Measurements from ENCODE around the gene TNK2. TPM values are rescaled to one million over a fixed set of nuclear protein-coding genes. Genes with fewer than 3 reads are reported as not detected.
A peak's percentile ranks its signal among the peaks of the same experiment; 100 is the strongest.

Gene TNK2
- total and polyA plus RNA-seq, 2 of the 8 experiments (the other 6 are each of a cell fraction or from before 2014, with no cell fraction given) = 10.4 to 33.9 TPM

DNA sequence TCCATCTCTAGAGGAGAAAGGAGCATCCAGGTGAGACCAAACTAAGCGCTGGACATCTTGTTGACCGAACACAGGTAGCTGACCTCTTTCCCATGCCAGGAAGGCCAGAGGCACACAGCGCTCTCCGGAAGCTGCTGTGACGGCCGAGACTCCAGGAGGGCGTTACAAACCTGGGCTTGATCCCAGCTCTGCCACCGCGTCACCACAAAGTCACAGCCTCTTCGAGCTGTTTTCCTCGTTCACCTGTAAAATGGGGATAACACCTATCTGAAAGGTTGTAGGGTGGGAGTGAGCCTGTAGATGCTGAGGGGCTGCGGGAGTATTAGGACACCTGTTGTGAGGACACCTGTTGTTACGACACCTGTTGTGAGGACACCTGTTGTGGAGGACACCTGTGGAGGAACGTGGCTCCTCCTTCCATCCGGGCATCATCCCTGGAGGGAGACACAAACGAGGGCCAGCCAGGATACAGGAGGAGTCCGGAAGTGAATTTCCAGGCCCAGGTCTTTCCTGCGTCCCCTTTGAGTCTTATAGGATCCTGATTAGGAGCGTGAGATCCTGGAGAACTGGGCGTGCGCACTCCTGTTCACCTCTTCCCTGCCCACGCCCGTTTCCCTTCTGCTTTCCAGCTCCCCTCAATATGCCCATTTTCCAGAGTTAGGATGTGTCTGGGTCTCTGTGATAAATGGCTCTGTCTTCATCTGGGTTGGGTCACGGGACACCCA is 94.3 kb downstream of the TNK2 start:
- no peak overlapping the region for H2AFZ ChIP-seq (ENCODE audit: low read length)
- FAIRE-seq = no peak
- no peak overlapping the region for H3K18ac ChIP-seq (ENCODE audit: extremely low read depth, low read length)
- no peak overlapping the region for H3K27ac ChIP-seq (ENCODE audit: low read depth, low read length)
- H3K9ac ChIP-seq (replicated peaks in 1 of 4; ENCODE audit: extremely low read depth in 1 of 4, low read depth in 3 of 4, low read length in 3 of 4) = no peak overlapping the region
- H4K20me1 ChIP-seq (replicated peaks in 1 of 2; ENCODE audit: control insufficient read depth in 1 of 2, insufficient read depth in 2 of 2, low read length in 2 of 2) = no peaks in the 10 kb centered on the region
- H3K23ac ChIP-seq (ENCODE audit: insufficient read length) = no peak overlapping the region
- H3K4ac ChIP-seq (replicated peaks; ENCODE audit: insufficient read length, low read depth, low read length) = no peak overlapping the region
- DNase-seq (ENCODE audit: low read depth in 1 of 2, low spot score in 2 of 2) = no peak
- TF ChIP-seq CHD2 (IDR thresholded peaks at IDR 0.05; ENCODE audit: low read length) (no peak), KDM5A (IDR thresholded peaks at IDR 0.05; ENCODE audit: low read length) (no peak), CTBP2 (IDR thresholded peaks at IDR 0.05; ENCODE audit: borderline replicate concordance, insufficient read depth, insufficient read length, low read length) (no peak), SP2 (IDR thresholded peaks at IDR 0.05; ENCODE audit: low read length) (no peak), HDAC6 (IDR thresholded peaks at IDR 0.05; ENCODE audit: low read depth, low read length) (no peak), RXRA (IDR thresholded peaks at IDR 0.05; ENCODE audit: insufficient read depth, low read depth, low read length) (no peak), KDM4A (IDR thresholded peaks at IDR 0.05; ENCODE audit: low read depth, low read length, severe bottlenecking) (no peak), CBX8 (IDR thresholded peaks at IDR 0.05; ENCODE audit: borderline replicate concordance, low read depth, low read length) (no peak)
- TF ChIP-seq, protein P1, sequence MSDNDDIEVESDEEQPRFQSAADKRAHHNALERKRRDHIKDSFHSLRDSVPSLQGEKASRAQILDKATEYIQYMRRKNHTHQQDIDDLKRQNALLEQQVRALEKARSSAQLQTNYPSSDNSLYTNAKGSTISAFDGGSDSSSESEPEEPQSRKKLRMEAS (IDR thresholded peaks at IDR 0.05) = no peak
- no peak overlapping the region for H3K4me3 ChIP-seq (ENCODE audit: extremely low read depth in 1 of 4, insufficient read depth in 2 of 4, low read depth in 3 of 4, low read length in 4 of 4)
- peak overlapping the region; percentile 81 for H2BK15ac ChIP-seq (ENCODE audit: low read length)
- no peak overlapping the region for H2BK120ac ChIP-seq (replicated peaks; ENCODE audit: low read depth, low read length)
- H3K9me3 ChIP-seq (ENCODE audit: insufficient read depth in 2 of 2, low read depth in 1 of 2, low read length in 1 of 2) = no peaks in the 10 kb centered on the region
- peak overlapping the region; percentile 79; the same call in 1 of the 2 replicates for H2AK5ac ChIP-seq (ENCODE audit: low read depth, low read length)
- H4K91ac ChIP-seq (replicated peaks; ENCODE audit: insufficient read length, low read length) = no peak overlapping the region
- peaks cover 1 to 21% (median 8%) of the 10 kb centered on the region in 4 experiments for H3K4me1 ChIP-seq (replicated peaks in 1 of 4; ENCODE audit: control insufficient read depth in 3 of 4, insufficient read depth in 4 of 4, low read length in 3 of 4)
- no peaks in the 10 kb centered on the region for H3K36me3 ChIP-seq (ENCODE audit: control insufficient read depth in 2 of 4, insufficient read depth in 4 of 4, low read length in 3 of 4)
- H4K5ac ChIP-seq (ENCODE audit: insufficient read length, low read depth, low read length) = no peak overlapping the region
- H2BK20ac ChIP-seq (ENCODE audit: low read length) = no peak overlapping the region
- no peaks in the 10 kb centered on the region; the same call in 1 of the 2 replicates for H3K79me1 ChIP-seq (ENCODE audit: low read depth, low read length)
- no peak overlapping the region for H2BK5ac ChIP-seq (ENCODE audit: low read depth, low read length)
- CTCF ChIA-PET (ENCODE audit: partially characterized antibody) = interaction anchor here (1.0 to 13.5 kb wide), 5 partner anchors 9 to 39 kb away, joined by 3 to 116 read pairs (median 3); no protein-coding TSS in a partner anchor
- H3K4me2 ChIP-seq (ENCODE audit: insufficient read depth in 1 of 2, low read depth in 2 of 2, low read length in 2 of 2) = no peak overlapping the region
- H3K23me2 ChIP-seq (ENCODE audit: low read depth, low read length) = peaks cover 4% of the 10 kb centered on the region; the same call in 1 of the 2 replicates
- peak overlapping the region; percentile 39; the same call in 1 of the 2 replicates for H2BK12ac ChIP-seq (ENCODE audit: low read depth, low read length)
- POLR2A ChIA-PET (ENCODE audit: partially characterized antibody) = interaction anchor here (0.6 to 2.2 kb wide), 6 partner anchors 8 to 75 kb away, joined by 3 to 8 read pairs (median 5); no protein-coding TSS in a partner anchor
- no peaks in the 10 kb centered on the region; a peak in 1 of 7 replicates for H3K27me3 ChIP-seq (replicated peaks in 1 of 4; ENCODE audit: control insufficient read depth in 3 of 4, extremely low read depth in 1 of 4, insufficient read depth in 3 of 4, low read length in 3 of 4)
- H4K8ac ChIP-seq (ENCODE audit: extremely low read depth, insufficient read depth, low read length) = no peak overlapping the region
- WGBS, 2 experiments (ENCODE audit: extremely low coverage in 1 of 2, insufficient coverage in 1 of 2, insufficient read length in 1 of 2, insufficient replicate concordance in 2 of 2, low coverage in 1 of 2, low lambda C conversion rate in 2 of 2, missing lambda C conversion rate in 1 of 2) = 89% methylated on average over 24 of the region's 24 CpGs; no CpG with 5 or more reads in 1 of the 2 experiments
- H3K79me2 ChIP-seq (ENCODE audit: control insufficient read depth in 1 of 2, insufficient read depth in 2 of 2, low read length in 2 of 2) = no peaks in the 10 kb centered on the region
- H3K56ac ChIP-seq (replicated peaks; ENCODE audit: insufficient read length, low read depth, low read length) = no peak overlapping the region
- no peak overlapping the region for H3K14ac ChIP-seq (ENCODE audit: insufficient read length)
